SK-N-SH (cell line): ENCODE data around the gene CDH18. TPM values are rescaled to one million over a fixed set of nuclear protein-coding genes. Genes with fewer than 3 reads are reported as not detected.
A peak's percentile ranks its signal among the peaks of the same experiment; 100 is the strongest.

ENCODE experiments used
- CTCF ChIA-PET: fragments of 300-600, 350-600 bp; formaldehyde crosslinking; extraction: SDS; loops from one replicate; lab custom pipeline; 2021; lab: Yijun Ruan, JAX
- POLR2A ChIA-PET: fragments of 350-600 bp; sonication (Branson Sonifier 250); formaldehyde crosslinking; extraction: SDS; loops from one replicate; lab custom pipeline; 2020; ENCODE audit warnings: antibody characterized with exemption, inconsistent platforms; lab: Yijun Ruan, JAX
- DNase-seq: peaks from one replicate; pipeline ENCODE4 v3.0.0; 2012
- H2AFZ ChIP-seq: fragments of 200-600 bp; sonication (generic); 2 replicates; pipeline ENCODE4 v1.8.1; 2016; ENCODE audit warnings: antibody characterized with exemption, mild to moderate bottlenecking, low read depth
- H3F3A ChIP-seq: fragments of 200-600 bp; sonication (generic); replicated peaks from 2 replicates; pipeline ENCODE3; 2016; ENCODE audit warnings: antibody characterized with exemption, mild to moderate bottlenecking; ENCODE audit not compliant: insufficient read depth
- H3K27ac ChIP-seq, 2 experiments: fragments of 200-500 bp in 1 of 2; fragments of 200-600 bp in 1 of 2; sonication (Bioruptor generic) in 1 of 2; sonication (generic), shearing (Covaris generic) in 1 of 2; 2 replicates each; pipeline versions ENCODE4 v1.5.1 to v1.6.1; 2014 to 2016; ENCODE audit warnings: low read depth in 2 of 2, inconsistent platforms in 1 of 2, low read length in 1 of 2, mild to moderate bottlenecking in 1 of 2, mixed read lengths in 1 of 2
- H3K27me3 ChIP-seq: fragments of 200-600 bp; sonication (generic), shearing (Covaris generic); 2 replicates; pipeline ENCODE4 v1.6.1; 2016; ENCODE audit warnings: mixed run types; ENCODE audit not compliant: insufficient read depth
- H3K36me3 ChIP-seq, 2 experiments: fragments of 200-500 bp in 1 of 2; fragments of 200-600 bp in 1 of 2; sonication (Bioruptor generic) in 1 of 2; sonication (generic) in 1 of 2; replicated peaks in 1 of 2; 2 replicates each; pipeline versions ENCODE3 to v1.5.1; 2014 to 2016; ENCODE audit warnings: low read length in 1 of 2, mild to moderate bottlenecking in 1 of 2; ENCODE audit not compliant: insufficient read depth in 2 of 2, control insufficient read depth in 1 of 2
- H3K4me1 ChIP-seq, 2 experiments: fragments of 200-500 bp in 1 of 2; fragments of 200-600 bp in 1 of 2; sonication (Bioruptor generic) in 1 of 2; sonication (generic), shearing (Covaris generic) in 1 of 2; 2 replicates each; pipeline versions ENCODE4 v1.5.1 to v1.6.1; 2014 to 2016; ENCODE audit warnings: low read depth in 1 of 2, low read length in 1 of 2, mixed run types in 1 of 2; ENCODE audit not compliant: insufficient read depth in 2 of 2, control insufficient read depth in 1 of 2
- H3K4me2 ChIP-seq: fragments of 200-600 bp; sonication (generic), shearing (Covaris generic); 2 replicates; pipeline ENCODE4 v1.6.1; 2017; ENCODE audit warnings: mixed run types
- H3K4me3 ChIP-seq, 2 experiments: fragments of 200-500 bp in 1 of 2; fragments of 200-600 bp in 1 of 2; sonication (Bioruptor generic) in 1 of 2; sonication (generic), shearing (Covaris generic) in 1 of 2; 2 replicates each; pipeline versions ENCODE4 v1.5.1 to v1.8.1; 2014 to 2016; ENCODE audit warnings: low read depth in 2 of 2, inconsistent platforms in 1 of 2, low read length in 1 of 2, mild to moderate bottlenecking in 1 of 2, mixed read lengths in 1 of 2, moderate library complexity in 1 of 2
- H3K79me2 ChIP-seq: fragments of 200-600 bp; sonication (generic); 2 replicates; pipeline ENCODE4 v1.8.1; 2017; ENCODE audit warnings: mild to moderate bottlenecking; ENCODE audit not compliant: insufficient read depth
- H3K9ac ChIP-seq: fragments of 200-600 bp; sonication (generic); 2 replicates; pipeline ENCODE4 v1.6.1; 2017; ENCODE audit warnings: mixed run types
- H3K9me2 ChIP-seq: fragments of 200-600 bp; sonication (generic); 2 replicates; pipeline ENCODE4 v1.6.1; 2017; ENCODE audit warnings: mixed run types
- H3K9me3 ChIP-seq: fragments of 200-600 bp; sonication (generic); 2 replicates; pipeline ENCODE4 v1.6.1; 2017; ENCODE audit warnings: mixed run types, mild to moderate bottlenecking, moderate library complexity
- H4K20me1 ChIP-seq: fragments of 200-600 bp; sonication (generic); 2 replicates; pipeline ENCODE4 v1.6.1; 2017; ENCODE audit warnings: mild to moderate bottlenecking, mixed run types; ENCODE audit not compliant: insufficient read depth
- ELF1 ChIP-seq: IDR thresholded peaks from 2 replicates; pipeline ENCODE4 v1.4.0; 2012
- FOXM1 ChIP-seq: IDR thresholded peaks from 2 replicates; pipeline ENCODE4 v1.4.0; 2012; ENCODE audit warnings: low read depth, mild to moderate bottlenecking
- GABPA ChIP-seq: IDR thresholded peaks from 2 replicates; pipeline ENCODE4 v1.4.0; 2012; ENCODE audit warnings: low read depth, mild to moderate bottlenecking
- GATA2 ChIP-seq: sonication (generic); formaldehyde crosslinking; IDR thresholded peaks from 2 replicates; pipeline ENCODE4 v1.5.0; 2020; ENCODE audit warnings: mild to moderate bottlenecking, missing genetic modification reagents
- JUND ChIP-seq: IDR thresholded peaks from 2 replicates; pipeline ENCODE4 v1.4.0; 2012
- POLR2AphosphoS5 ChIP-seq: IDR thresholded peaks from 2 replicates; pipeline ENCODE4 v1.6.1; 2012; ENCODE audit warnings: low read depth, low read length
- RCOR1 ChIP-seq: fragments of 150-350 bp; IDR thresholded peaks from 2 replicates; pipeline ENCODE4 v1.6.1; 2017; ENCODE audit warnings: antibody characterized with exemption, low read length
- RFX5 ChIP-seq: IDR thresholded peaks from 2 replicates; pipeline ENCODE4 v1.6.1; 2012; ENCODE audit warnings: mild to moderate bottlenecking, improper control_type of control experiment, low read length
- RXRA ChIP-seq: IDR thresholded peaks from 2 replicates; pipeline ENCODE4 v1.4.0; 2012; ENCODE audit warnings: low read depth, mild to moderate bottlenecking, borderline replicate concordance
- SIN3A ChIP-seq: IDR thresholded peaks from 2 replicates; pipeline ENCODE4 v1.6.1; 2012; ENCODE audit warnings: low read depth, mild to moderate bottlenecking, low read length, moderate library complexity, borderline replicate concordance
- SMC3 ChIP-seq: IDR thresholded peaks from 2 replicates; pipeline ENCODE4 v1.6.1; 2012; ENCODE audit warnings: low read depth, low read length, improper control_type of control experiment
- TCF12 ChIP-seq: IDR thresholded peaks from 2 replicates; pipeline ENCODE4 v1.4.0; 2012
- TEAD4 ChIP-seq: IDR thresholded peaks from 2 replicates; pipeline ENCODE4 v1.4.0; 2012; ENCODE audit warnings: mild to moderate bottlenecking, borderline replicate concordance; ENCODE audit not compliant: insufficient read depth
- YY1 ChIP-seq: IDR thresholded peaks from 2 replicates; pipeline ENCODE4 v1.4.0; 2012; ENCODE audit warnings: low read depth, mild to moderate bottlenecking
- WGBS: methylation state at CpG from one replicate; pipeline ENCODE4 v1.1.6; 2017; ENCODE audit warnings: low lambda C conversion rate; 5-methylcytosine and 5-hydroxymethylcytosine counted together
- polyA plus RNA-seq, 3 experiments: library from polyadenylated mRNA; depleted of rRNA; stranded (reverse); fragments of >200 nt; gene quantifications; 2 replicates each; pipeline ENCODE4 v1.2.3, GENCODE V29; 2012
- TF ChIP-seq, protein P1 (sequence below): IDR thresholded peaks from 2 replicates; pipeline ENCODE4 v1.4.0; 2012; ENCODE audit warnings: low read depth
- TF ChIP-seq, protein P2 (sequence below): IDR thresholded peaks from 2 replicates; pipeline ENCODE4; 2012
- TF ChIP-seq, protein P3 (sequence below): IDR thresholded peaks from 2 replicates; pipeline ENCODE4 v1.4.0; 2012; ENCODE audit warnings: low read depth, borderline replicate concordance
- TF ChIP-seq, protein P4 (sequence below): fragments of 200-600 bp; sonication (generic); IDR thresholded peaks from 2 replicates; pipeline ENCODE4 v1.6.1; 2017; ENCODE audit warnings: antibody characterized with exemption, mild to moderate bottlenecking, moderate library complexity
- TF ChIP-seq, protein P5 (sequence below): fragments of 150-350 bp; IDR thresholded peaks from 2 replicates; pipeline ENCODE4 v1.6.1; 2017; ENCODE audit warnings: antibody characterized with exemption, low read length, low read depth, borderline replicate concordance

The CDH18 gene
- polyA plus RNA-seq, 1 of the 3 experiments (the other 2 are of a cell fraction) = 6.0 TPM

DNA sequence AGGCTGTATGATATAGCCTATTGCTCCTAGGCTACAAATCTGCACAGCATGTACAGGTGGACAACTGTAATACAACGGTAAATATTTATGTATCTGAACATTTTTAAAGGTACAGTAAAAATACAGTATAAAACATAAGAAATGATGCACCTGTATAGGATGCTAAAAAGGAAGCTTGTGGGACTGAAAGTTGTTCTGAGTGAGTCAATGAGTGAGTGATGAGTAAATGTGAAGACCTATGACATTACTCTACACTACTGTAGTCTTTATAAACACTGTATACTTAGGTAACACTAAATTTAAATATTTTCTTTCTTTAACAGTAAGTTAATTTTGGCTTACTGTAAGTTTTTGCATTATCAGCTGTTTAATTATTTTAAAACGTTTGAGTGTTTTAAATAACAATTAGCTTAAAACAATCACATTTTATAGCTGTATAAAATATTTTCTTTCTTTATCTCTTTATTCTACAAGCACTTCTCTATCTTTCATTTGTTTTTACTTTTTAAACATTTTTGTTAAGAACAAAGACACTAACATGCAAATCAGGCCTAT is 28.1 kb downstream of the CDH18 start (continued):
- TF ChIP-seq, protein P1, sequence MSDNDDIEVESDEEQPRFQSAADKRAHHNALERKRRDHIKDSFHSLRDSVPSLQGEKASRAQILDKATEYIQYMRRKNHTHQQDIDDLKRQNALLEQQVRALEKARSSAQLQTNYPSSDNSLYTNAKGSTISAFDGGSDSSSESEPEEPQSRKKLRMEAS = no peak
- no peak for TF ChIP-seq RFX5
- no peak for TF ChIP-seq SMC3
- TF ChIP-seq, protein P2, sequence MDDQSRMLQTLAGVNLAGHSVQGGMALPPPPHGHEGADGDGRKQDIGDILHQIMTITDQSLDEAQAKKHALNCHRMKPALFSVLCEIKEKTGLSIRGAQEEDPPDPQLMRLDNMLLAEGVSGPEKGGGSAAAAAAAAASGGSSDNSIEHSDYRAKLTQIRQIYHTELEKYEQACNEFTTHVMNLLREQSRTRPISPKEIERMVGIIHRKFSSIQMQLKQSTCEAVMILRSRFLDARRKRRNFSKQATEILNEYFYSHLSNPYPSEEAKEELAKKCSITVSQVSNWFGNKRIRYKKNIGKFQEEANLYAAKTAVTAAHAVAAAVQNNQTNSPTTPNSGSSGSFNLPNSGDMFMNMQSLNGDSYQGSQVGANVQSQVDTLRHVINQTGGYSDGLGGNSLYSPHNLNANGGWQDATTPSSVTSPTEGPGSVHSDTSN = no peak
- TF ChIP-seq POLR2AphosphoS5 = no peak
- TF ChIP-seq TCF12 = no peak
- no peak for TF ChIP-seq TEAD4
- TF ChIP-seq ELF1 = no peak
- no peak for TF ChIP-seq YY1

DNA sequence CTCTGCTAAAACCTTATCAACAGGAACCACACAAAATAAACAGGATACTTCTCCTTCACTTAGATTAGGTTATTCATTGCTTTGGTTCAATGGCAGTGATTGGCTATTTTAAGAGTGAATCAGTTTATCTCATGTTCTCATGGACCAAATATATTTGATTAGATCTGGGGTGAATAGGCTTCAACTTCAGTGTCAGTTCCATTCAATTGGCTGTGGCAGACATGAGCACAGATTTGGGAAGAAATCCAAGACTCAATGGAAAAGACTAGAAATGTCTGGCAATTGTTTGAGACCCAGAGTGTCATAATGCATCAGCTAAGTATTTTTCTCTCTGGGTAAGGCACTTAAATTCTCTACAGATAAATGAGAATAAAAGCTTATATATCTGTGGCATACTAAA is 37.1 kb downstream of the CDH18 start:
- Histone ChIP-seq H3K36me3 (no peaks in the 10 kb centered on the region), H3K27me3 (no peaks in the 10 kb centered on the region), H3K27ac (no peak overlapping the region), H3K4me1 (no peaks in the 10 kb centered on the region), H3F3A (no peaks in the 10 kb centered on the region), H2AFZ (no peak overlapping the region), H3K9me2 (no peaks in the 10 kb centered on the region), H3K79me2 (no peaks in the 10 kb centered on the region), H3K4me2 (no peak overlapping the region), H4K20me1 (no peaks in the 10 kb centered on the region), H3K9me3 (no peaks in the 10 kb centered on the region), H3K4me3 (no peak overlapping the region), H3K9ac (no peak overlapping the region)
- DNase-seq = no peak
- POLR2A ChIA-PET = no interaction called here
- TF ChIP-seq, protein P3, sequence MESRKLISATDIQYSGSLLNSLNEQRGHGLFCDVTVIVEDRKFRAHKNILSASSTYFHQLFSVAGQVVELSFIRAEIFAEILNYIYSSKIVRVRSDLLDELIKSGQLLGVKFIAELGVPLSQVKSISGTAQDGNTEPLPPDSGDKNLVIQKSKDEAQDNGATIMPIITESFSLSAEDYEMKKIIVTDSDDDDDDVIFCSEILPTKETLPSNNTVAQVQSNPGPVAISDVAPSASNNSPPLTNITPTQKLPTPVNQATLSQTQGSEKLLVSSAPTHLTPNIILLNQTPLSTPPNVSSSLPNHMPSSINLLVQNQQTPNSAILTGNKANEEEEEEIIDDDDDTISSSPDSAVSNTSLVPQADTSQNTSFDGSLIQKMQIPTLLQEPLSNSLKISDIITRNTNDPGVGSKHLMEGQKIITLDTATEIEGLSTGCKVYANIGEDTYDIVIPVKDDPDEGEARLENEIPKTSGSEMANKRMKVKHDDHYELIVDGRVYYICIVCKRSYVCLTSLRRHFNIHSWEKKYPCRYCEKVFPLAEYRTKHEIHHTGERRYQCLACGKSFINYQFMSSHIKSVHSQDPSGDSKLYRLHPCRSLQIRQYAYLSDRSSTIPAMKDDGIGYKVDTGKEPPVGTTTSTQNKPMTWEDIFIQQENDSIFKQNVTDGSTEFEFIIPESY = no peak
- TF ChIP-seq, protein P2 = peak; percentile 52
- CTCF ChIA-PET = interaction anchor here (0.8 kb wide), 1 partner anchor 1485 kb away, joined by 3 read pairs; no protein-coding TSS in a partner anchor

DNA sequence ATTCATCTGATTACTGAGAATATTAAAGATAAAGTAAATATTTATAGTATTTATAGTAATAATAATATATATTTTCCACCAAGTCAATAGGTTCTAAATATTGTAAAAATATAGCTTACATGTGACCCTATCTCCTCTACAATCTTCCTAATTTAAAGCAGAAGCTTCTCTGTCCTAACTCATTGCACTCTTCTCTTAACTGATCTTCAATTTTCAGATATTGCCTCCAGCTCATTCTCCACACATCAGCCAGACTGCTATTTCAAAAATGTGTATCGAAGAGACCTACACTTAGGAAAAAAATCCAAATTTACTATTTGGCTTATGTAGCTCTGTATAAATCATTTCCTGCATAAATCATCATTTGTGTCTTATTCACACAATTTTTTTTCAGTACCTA is 47.8 kb downstream of the CDH18 start:
- Histone ChIP-seq H3K27ac (no peak overlapping the region), H4K20me1 (no peaks in the 10 kb centered on the region), H2AFZ (no peak overlapping the region), H3K79me2 (no peaks in the 10 kb centered on the region; the same call in 1 of the 2 replicates), H3K9me3 (no peaks in the 10 kb centered on the region), H3K9ac (no peak overlapping the region), H3K9me2 (no peaks in the 10 kb centered on the region), H3K4me3 (no peak overlapping the region), H3K27me3 (no peaks in the 10 kb centered on the region), H3K36me3 (no peaks in the 10 kb centered on the region), H3K4me2 (no peak overlapping the region), H3F3A (no peaks in the 10 kb centered on the region), H3K4me1 (no peaks in the 10 kb centered on the region; a peak in 1 of 4 replicates)
- no peak for DNase-seq
- ChIA-PET CTCF (interaction anchor here (1.2 kb wide), 1 partner anchor 23 kb away, joined by 3 read pairs; no protein-coding TSS in a partner anchor), POLR2A (no interaction called here)
- 6% methylated on average over 1 of the region's 1 CpG for WGBS
- TF ChIP-seq RXRA (no peak), POLR2AphosphoS5 (no peak), FOXM1 (no peak), GATA2 (CRISPR knock-in tag) (peak; percentile 59), RCOR1 (no peak), JUND (no peak), SIN3A (no peak), GABPA (no peak)
- TF ChIP-seq, protein P2 = peak; percentile 15; the same call in 1 of the 2 replicates
- TF ChIP-seq, protein P4, sequence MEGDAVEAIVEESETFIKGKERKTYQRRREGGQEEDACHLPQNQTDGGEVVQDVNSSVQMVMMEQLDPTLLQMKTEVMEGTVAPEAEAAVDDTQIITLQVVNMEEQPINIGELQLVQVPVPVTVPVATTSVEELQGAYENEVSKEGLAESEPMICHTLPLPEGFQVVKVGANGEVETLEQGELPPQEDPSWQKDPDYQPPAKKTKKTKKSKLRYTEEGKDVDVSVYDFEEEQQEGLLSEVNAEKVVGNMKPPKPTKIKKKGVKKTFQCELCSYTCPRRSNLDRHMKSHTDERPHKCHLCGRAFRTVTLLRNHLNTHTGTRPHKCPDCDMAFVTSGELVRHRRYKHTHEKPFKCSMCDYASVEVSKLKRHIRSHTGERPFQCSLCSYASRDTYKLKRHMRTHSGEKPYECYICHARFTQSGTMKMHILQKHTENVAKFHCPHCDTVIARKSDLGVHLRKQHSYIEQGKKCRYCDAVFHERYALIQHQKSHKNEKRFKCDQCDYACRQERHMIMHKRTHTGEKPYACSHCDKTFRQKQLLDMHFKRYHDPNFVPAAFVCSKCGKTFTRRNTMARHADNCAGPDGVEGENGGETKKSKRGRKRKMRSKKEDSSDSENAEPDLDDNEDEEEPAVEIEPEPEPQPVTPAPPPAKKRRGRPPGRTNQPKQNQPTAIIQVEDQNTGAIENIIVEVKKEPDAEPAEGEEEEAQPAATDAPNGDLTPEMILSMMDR = no peak
- TF ChIP-seq, protein P5, sequence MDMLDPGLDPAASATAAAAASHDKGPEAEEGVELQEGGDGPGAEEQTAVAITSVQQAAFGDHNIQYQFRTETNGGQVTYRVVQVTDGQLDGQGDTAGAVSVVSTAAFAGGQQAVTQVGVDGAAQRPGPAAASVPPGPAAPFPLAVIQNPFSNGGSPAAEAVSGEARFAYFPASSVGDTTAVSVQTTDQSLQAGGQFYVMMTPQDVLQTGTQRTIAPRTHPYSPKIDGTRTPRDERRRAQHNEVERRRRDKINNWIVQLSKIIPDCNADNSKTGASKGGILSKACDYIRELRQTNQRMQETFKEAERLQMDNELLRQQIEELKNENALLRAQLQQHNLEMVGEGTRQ = no peak
